ENCODE measurements around the gene GNB5. TPM values are rescaled to one million over a fixed set of nuclear protein-coding genes. Genes with fewer than 3 reads are reported as not detected.

Gene GNB5
- total and polyA plus RNA-seq, 2 of the 13 experiments (the other 11 are each of a cell fraction or from before 2014, with no cell fraction given): 13.7 to 14.4 TPM

DNA sequence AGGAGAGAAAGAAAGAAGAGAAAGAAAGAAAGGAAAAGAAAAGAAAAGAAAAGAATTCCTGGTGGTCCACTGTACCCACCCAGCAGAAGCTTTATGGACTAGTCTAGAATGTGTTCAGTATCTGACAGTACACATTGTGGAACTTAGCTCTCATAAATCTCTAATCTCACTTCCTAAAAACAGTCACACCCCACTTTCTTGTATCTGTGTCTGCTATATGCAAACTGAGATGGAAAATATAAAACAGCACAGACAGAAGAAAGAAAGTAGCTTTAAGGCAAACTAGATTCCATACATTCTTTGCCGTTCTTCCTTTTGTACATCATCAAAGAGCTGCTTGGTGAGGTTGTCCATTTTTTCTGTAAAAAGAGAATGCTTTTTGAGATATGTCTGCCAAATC, 41.1 kb upstream of the GNB5 start (continued):
- TF ChIP-seq SMARCE1 (IDR thresholded peaks at IDR 0.05; ENCODE audit: borderline replicate concordance): no peak
- no peak for TF ChIP-seq MBNL3 (CRISPR knock-in tag; conservative IDR thresholded peaks at IDR 0.05)
- TF ChIP-seq RBM22 (optimal IDR thresholded peaks at IDR 0.05; ENCODE audit: low read length): no peak
- TF ChIP-seq, protein P1, sequence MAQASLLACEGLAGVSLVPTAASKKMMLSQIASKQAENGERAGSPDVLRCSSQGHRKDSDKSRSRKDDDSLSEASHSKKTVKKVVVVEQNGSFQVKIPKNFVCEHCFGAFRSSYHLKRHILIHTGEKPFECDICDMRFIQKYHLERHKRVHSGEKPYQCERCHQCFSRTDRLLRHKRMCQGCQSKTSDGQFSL (CRISPR knock-in tag; IDR thresholded peaks at IDR 0.05): no peak
- no peak for TF ChIP-seq MEIS1 (CRISPR knock-in tag; IDR thresholded peaks at IDR 0.05; ENCODE audit: borderline replicate concordance)
- TF ChIP-seq, protein P2, sequence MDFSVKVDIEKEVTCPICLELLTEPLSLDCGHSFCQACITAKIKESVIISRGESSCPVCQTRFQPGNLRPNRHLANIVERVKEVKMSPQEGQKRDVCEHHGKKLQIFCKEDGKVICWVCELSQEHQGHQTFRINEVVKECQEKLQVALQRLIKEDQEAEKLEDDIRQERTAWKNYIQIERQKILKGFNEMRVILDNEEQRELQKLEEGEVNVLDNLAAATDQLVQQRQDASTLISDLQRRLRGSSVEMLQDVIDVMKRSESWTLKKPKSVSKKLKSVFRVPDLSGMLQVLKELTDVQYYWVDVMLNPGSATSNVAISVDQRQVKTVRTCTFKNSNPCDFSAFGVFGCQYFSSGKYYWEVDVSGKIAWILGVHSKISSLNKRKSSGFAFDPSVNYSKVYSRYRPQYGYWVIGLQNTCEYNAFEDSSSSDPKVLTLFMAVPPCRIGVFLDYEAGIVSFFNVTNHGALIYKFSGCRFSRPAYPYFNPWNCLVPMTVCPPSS (IDR thresholded peaks at IDR 0.05): no peak
- TF ChIP-seq ZNF274 (CRISPR knock-in tag; IDR thresholded peaks at IDR 0.05): no peak
- TF ChIP-seq, protein P3, sequence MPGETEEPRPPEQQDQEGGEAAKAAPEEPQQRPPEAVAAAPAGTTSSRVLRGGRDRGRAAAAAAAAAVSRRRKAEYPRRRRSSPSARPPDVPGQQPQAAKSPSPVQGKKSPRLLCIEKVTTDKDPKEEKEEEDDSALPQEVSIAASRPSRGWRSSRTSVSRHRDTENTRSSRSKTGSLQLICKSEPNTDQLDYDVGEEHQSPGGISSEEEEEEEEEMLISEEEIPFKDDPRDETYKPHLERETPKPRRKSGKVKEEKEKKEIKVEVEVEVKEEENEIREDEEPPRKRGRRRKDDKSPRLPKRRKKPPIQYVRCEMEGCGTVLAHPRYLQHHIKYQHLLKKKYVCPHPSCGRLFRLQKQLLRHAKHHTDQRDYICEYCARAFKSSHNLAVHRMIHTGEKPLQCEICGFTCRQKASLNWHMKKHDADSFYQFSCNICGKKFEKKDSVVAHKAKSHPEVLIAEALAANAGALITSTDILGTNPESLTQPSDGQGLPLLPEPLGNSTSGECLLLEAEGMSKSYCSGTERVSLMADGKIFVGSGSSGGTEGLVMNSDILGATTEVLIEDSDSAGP (CRISPR knock-in tag; IDR thresholded peaks at IDR 0.05; ENCODE audit: borderline replicate concordance): no peak
- TF ChIP-seq, protein P4, sequence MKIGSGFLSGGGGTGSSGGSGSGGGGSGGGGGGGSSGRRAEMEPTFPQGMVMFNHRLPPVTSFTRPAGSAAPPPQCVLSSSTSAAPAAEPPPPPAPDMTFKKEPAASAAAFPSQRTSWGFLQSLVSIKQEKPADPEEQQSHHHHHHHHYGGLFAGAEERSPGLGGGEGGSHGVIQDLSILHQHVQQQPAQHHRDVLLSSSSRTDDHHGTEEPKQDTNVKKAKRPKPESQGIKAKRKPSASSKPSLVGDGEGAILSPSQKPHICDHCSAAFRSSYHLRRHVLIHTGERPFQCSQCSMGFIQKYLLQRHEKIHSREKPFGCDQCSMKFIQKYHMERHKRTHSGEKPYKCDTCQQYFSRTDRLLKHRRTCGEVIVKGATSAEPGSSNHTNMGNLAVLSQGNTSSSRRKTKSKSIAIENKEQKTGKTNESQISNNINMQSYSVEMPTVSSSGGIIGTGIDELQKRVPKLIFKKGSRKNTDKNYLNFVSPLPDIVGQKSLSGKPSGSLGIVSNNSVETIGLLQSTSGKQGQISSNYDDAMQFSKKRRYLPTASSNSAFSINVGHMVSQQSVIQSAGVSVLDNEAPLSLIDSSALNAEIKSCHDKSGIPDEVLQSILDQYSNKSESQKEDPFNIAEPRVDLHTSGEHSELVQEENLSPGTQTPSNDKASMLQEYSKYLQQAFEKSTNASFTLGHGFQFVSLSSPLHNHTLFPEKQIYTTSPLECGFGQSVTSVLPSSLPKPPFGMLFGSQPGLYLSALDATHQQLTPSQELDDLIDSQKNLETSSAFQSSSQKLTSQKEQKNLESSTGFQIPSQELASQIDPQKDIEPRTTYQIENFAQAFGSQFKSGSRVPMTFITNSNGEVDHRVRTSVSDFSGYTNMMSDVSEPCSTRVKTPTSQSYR (CRISPR knock-in tag; IDR thresholded peaks at IDR 0.05; ENCODE audit: borderline replicate concordance): no peak
- no peak for TF ChIP-seq POLR2AphosphoS5 (IDR thresholded peaks at IDR 0.05; ENCODE audit: low read depth, low read length)

Measured in HepG2 (cell line).